C4-2B (cell line): ENCODE results near the gene CYP19A1.

Experiments used
- H3K27ac ChIP-seq: fragments of 450-650 bp; 2 replicates; pipeline ENCODE4 v1.5.1; 2017
- ZFX ChIP-seq: fragments of 450-650 bp; IDR thresholded peaks from 2 replicates; pipeline ENCODE4 v1.6.1; 2017
- TF ChIP-seq, protein P1 (sequence below): fragments of 450-650 bp; conservative IDR thresholded peaks from 2 replicates; pipeline ENCODE4 v1.5.1; 2017; ENCODE audit warnings: mild to moderate bottlenecking

CYP19A1 gene

DNA sequence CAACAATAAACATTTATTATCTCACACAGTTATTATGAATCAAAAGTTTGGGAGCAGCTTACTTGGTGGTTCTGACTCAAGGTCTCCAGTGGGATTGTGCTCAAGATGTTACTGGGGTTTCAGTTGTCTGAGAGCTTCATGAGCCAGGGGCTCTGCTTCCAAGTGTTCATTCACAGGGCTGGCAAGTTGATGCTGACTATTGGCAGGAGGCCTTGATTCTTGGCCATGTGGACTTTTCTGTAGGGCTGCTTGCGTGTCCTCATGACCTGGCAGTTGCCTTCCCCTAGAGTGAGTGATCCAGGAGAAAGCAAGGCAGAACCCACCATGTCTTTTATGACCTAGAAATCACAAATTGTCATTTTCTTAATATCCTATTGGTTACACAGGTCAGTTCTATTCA is 156.5 kb downstream of the CYP19A1 start:
- no peak overlapping the region for H3K27ac ChIP-seq
- TF ChIP-seq ZFX, result no peak
- TF ChIP-seq, protein P1, sequence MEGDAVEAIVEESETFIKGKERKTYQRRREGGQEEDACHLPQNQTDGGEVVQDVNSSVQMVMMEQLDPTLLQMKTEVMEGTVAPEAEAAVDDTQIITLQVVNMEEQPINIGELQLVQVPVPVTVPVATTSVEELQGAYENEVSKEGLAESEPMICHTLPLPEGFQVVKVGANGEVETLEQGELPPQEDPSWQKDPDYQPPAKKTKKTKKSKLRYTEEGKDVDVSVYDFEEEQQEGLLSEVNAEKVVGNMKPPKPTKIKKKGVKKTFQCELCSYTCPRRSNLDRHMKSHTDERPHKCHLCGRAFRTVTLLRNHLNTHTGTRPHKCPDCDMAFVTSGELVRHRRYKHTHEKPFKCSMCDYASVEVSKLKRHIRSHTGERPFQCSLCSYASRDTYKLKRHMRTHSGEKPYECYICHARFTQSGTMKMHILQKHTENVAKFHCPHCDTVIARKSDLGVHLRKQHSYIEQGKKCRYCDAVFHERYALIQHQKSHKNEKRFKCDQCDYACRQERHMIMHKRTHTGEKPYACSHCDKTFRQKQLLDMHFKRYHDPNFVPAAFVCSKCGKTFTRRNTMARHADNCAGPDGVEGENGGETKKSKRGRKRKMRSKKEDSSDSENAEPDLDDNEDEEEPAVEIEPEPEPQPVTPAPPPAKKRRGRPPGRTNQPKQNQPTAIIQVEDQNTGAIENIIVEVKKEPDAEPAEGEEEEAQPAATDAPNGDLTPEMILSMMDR, result no peak

DNA sequence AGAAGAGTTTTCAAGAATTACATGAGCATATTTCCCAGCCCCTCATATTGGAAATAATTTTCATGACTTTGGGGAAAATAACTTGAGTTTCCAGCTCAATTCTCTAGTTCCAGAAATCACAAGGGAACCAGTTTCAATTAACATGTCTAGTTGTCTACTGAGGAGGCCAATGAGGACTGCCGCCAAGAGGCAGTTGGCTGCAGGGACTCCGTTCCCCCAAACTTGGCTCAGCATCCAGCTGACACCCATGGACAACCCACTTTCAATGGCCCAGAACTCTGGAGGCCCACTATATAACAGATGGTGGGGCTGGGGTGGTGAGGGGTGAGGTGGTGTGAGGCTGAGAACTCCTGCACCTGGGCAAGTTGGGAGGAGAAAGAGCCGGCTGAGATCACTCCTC is 157.2 kb downstream of the CYP19A1 start:
- TF ChIP-seq ZFX, result no peak
- TF ChIP-seq, protein P1, result no peak
- H3K27ac ChIP-seq, result no peak overlapping the region

DNA sequence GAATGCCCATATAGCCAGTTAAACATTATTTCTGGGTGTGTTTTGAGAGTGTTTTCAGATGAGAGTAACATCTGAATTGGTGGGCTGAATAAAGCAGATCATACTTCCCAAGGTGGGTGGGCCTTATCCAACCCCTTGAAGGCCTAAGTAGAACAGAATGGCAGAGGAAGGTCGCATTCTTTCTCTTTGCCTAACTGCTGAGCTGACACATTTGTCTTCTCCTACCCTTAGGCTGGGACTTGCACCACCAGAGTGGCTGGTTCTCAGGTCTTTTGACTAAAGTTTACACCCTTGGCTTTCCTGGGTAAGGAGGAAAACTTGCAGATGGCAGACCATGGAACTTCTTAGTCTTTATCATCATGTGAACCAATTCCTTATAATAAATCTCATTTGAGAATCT is 157.9 kb downstream of the CYP19A1 start:
- H3K27ac ChIP-seq, result no peak overlapping the region
- TF ChIP-seq, protein P1, result no peak
- no peak for TF ChIP-seq ZFX

DNA sequence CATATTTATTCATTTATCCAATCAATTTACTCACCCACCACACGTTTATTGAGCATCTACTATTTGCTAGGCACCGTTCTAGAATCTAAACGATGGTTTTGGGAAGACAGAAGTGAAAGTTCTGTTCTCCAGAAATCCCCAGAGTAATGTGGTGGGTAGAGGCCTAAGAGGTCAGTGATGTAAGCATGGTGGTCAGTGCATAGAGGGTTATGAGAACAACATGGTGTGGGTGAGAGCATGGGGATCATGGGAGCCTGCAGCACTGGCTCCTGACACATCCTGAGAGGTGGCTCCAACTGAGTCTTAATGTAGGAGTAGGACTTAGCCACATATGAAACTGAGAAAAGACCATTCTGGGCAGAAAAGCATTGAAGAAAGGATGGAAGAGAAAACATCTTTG is 158.4 kb downstream of the CYP19A1 start:
- TF ChIP-seq ZFX, result no peak
- TF ChIP-seq, protein P1, result no peak
- H3K27ac ChIP-seq, result no peak overlapping the region

DNA sequence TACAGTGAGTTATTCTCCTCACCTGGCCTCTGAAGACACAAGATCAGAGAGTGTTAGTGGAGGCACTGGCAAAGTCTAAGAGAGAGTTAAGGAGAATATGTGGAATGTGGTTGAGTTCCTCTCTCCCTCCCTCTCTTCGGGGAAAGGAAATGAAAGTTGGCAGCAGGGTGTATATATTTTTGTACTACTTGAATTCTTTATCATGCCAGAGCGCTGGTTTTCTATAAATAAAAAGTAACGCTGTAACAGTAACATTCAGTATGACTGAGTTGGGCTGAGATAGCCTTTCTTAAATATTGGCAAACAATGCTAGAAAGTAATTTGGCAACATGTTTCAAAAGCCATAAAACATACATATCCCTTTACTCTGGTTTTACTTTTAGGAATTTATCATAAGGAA is 166.2 kb downstream of the CYP19A1 start:
- no peak for TF ChIP-seq ZFX
- TF ChIP-seq, protein P1, result no peak
- H3K27ac ChIP-seq, result no peak overlapping the region

DNA sequence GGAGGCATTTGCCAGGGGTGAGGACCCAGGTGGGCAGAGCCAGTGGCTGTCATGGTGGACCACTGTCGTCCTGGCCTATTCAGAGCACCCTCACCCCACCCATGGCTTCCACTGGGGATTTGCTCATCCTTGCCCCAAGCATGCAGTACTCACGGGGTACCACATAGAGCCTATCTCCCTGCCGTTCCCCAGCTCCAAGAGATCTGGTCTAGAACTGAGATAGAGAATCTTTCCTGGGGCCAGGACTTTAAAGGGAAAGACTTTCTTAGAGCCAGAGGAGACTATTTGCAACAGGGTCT is 166.8 kb downstream of the CYP19A1 start:
- no peak for TF ChIP-seq ZFX
- TF ChIP-seq, protein P1, result no peak
- no peak overlapping the region for H3K27ac ChIP-seq

DNA sequence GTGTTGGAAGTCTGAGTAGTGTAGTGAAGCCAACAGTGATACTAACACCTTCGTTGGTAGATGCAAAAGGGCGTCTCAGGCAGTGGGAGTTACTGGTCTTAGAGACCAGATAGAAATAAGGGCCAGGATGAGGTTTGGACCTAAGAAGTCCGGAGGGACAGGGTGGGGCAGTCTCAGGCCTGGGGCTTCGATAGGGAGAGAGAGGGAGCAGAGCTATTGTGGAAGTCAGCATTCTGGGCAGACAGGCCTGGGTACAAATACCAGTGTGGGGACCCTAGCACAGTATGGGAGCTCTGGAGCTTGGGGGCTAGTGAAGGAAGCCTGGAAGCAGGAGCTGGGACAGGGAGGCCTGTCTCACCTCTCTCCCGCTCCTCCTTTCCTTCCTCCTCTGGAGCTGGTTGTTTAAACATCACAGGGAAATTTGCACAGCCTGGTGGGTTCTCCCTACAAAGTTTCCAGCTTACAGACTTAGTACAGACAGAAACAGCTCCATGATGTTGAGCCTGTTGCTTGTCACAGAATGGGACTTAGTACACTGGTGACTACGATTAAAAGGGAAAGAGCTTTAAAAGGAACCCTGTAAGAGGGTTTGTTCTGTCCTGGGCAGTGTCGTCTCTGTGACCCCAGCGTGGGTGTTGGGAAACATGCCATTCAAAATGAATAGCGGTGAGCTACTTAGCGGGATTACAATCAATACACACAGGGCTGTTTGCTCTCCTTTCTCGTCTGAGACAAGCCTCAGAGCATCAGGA is 167.3 kb downstream of the CYP19A1 start:
- TF ChIP-seq, protein P1, result no peak
- no peak for TF ChIP-seq ZFX
- H3K27ac ChIP-seq, result no peak overlapping the region
